GM10266 (cell line): ENCODE measurements around the gene MYBPH.

Experiments
- DNase-seq: peaks from one replicate; pipeline ENCODE4 v3.0.0; 2012; ENCODE audit errors: extremely low spot score
- CTCF ChIP-seq: IDR thresholded peaks from 2 replicates; pipeline ENCODE4 v1.5.1; 2012; ENCODE audit warnings: mild to moderate bottlenecking, low read depth; ENCODE audit not compliant: control insufficient read depth, insufficient read depth; ENCODE audit errors: missing control alignments

The MYBPH gene

GRCh38 chr1:203133970-203134725, 41.5 kb downstream of the MYBPH start:
- no peak for TF ChIP-seq CTCF
- no peak for DNase-seq

- no peak for TF ChIP-seq CTCF
- no peak for DNase-seq
Observed at GRCh38 chr1:203131548-203132200, 44.0 kb downstream of the MYBPH start.

- DNase-seq, result no peak
- TF ChIP-seq CTCF, result no peak
Observed at GRCh38 chr1:203130358-203130985, 45.2 kb downstream of the MYBPH start.

- DNase-seq, result no peak
- no peak for TF ChIP-seq CTCF
Observed at GRCh38 chr1:203129501-203130231, 46.0 kb downstream of the MYBPH start.

- no peak for DNase-seq
- TF ChIP-seq CTCF, result no peak
Observed at GRCh38 chr1:203128716-203129500, 46.7 kb downstream of the MYBPH start.

- no peak for TF ChIP-seq CTCF
- DNase-seq, result no peak
Observed at GRCh38 chr1:203128431-203128715, 47.3 kb downstream of the MYBPH start.
